GM19372 (cell line): ENCODE measurements around the gene TRAK1.

Experiments used
- ATAC-seq: cut with Tn5 transposase; IDR thresholded peaks from one replicate; pipeline ENCODE4 v1.9.1; 2021; ENCODE audit warnings: mild to moderate bottlenecking, low read depth, moderate library complexity; ENCODE audit not compliant: unreplicated experiment

TRAK1 gene

GRCh38 chr3:42149975-42150374 is 58.8 kb downstream of the TRAK1 start:
- no peak for ATAC-seq

- ATAC-seq, result no peak
Observed at GRCh38 chr3:42151596-42152168, 60.5 kb downstream of the TRAK1 start.

GRCh38 chr3:42152193-42152592 is 61.0 kb downstream of the TRAK1 start:
- ATAC-seq, result no peak

- no peak for ATAC-seq
Observed at GRCh38 chr3:42153039-42153438, 61.9 kb downstream of the TRAK1 start.

GRCh38 chr3:42157540-42158538 is 66.7 kb downstream of the TRAK1 start:
- ATAC-seq, result no peak

- ATAC-seq, result no peak
Observed at GRCh38 chr3:42159147-42159546, 68.0 kb downstream of the TRAK1 start.

GRCh38 chr3:42159706-42160472 is 68.7 kb downstream of the TRAK1 start:
- peak; percentile 86 for ATAC-seq

- ATAC-seq, result no peak
Observed at GRCh38 chr3:42161050-42161935, 70.1 kb downstream of the TRAK1 start.

GRCh38 chr3:42162462-42162861 is 71.3 kb downstream of the TRAK1 start:
- ATAC-seq, result no peak

- ATAC-seq, result no peak
Observed at GRCh38 chr3:42163622-42164244, 72.6 kb downstream of the TRAK1 start.

GRCh38 chr3:42164656-42165055 is 73.5 kb downstream of the TRAK1 start:
- no peak for ATAC-seq

GRCh38 chr3:42165211-42165610 is 74.1 kb downstream of the TRAK1 start:
- no peak for ATAC-seq

GRCh38 chr3:42166214-42166613 is 75.1 kb downstream of the TRAK1 start:
- no peak for ATAC-seq

- ATAC-seq, result no peak
Observed at GRCh38 chr3:42166662-42167300, 75.6 kb downstream of the TRAK1 start.

GRCh38 chr3:42169579-42170120 is 78.5 kb downstream of the TRAK1 start:
- ATAC-seq, result no peak

- no peak for ATAC-seq
Observed at GRCh38 chr3:42172047-42172654, 81.0 kb downstream of the TRAK1 start.

GRCh38 chr3:42173307-42173706 is 82.2 kb downstream of the TRAK1 start:
- no peak for ATAC-seq

- no peak for ATAC-seq
Observed at GRCh38 chr3:42174679-42175385, 83.7 kb downstream of the TRAK1 start.
